GM21367 (cell line): Measurements from ENCODE around the gene PPP1R13B.

Experiments
- ATAC-seq: cut with Tn5 transposase; IDR thresholded peaks from one replicate; pipeline ENCODE4 v1.9.1; 2021; ENCODE audit not compliant: unreplicated experiment

The PPP1R13B gene

DNA sequence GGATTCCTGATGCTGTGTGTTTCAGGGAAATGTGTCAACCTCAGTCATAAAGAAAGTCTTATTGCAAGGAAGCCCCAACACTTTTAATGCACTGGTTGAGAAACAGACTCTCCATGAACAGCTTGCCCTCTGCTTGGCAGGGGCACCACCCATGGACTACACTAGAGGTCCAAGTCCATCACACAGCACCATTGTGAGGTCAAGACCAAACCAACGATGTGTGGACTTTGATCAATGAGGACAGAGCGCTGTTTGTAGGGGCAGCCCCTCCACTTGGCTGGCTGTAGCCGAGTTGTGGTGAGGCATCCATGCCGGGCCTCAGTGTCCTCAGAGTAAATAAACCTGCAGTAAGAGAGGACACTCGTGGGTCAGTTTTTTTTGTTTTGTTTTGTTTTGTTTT lies 102.0 kb downstream of the PPP1R13B start:
- no peak for ATAC-seq

GRCh38 chr14:103744621-103745395 lies 102.6 kb downstream of the PPP1R13B start:
- ATAC-seq = no peak

DNA sequence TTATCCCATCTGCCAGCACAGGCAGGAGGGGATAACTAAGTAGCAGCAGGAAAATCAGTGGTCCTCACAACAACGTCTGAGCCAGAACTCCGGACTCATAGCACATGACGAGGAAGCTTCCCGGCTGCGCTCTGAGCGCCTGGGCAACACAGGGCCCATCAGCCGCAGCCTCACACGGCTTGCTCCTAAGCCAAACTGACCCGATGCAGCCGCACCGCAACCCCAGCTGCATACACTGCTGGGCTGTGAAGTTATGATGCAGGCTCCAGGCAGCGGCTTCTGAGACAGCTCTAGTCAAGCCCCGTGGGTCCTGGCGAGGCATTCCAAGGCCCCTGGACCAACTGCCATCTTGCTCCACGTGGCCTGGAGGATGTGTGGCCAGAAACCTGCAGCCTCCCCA lies 103.7 kb downstream of the PPP1R13B start:
- no peak for ATAC-seq

- ATAC-seq = no peak
Observed at GRCh38 chr14:103742499-103743255, 104.7 kb downstream of the PPP1R13B start.

GRCh38 chr14:103741876-103742275 lies 105.5 kb downstream of the PPP1R13B start:
- no peak for ATAC-seq

GRCh38 chr14:103740991-103741689 lies 106.2 kb downstream of the PPP1R13B start:
- no peak for ATAC-seq

DNA sequence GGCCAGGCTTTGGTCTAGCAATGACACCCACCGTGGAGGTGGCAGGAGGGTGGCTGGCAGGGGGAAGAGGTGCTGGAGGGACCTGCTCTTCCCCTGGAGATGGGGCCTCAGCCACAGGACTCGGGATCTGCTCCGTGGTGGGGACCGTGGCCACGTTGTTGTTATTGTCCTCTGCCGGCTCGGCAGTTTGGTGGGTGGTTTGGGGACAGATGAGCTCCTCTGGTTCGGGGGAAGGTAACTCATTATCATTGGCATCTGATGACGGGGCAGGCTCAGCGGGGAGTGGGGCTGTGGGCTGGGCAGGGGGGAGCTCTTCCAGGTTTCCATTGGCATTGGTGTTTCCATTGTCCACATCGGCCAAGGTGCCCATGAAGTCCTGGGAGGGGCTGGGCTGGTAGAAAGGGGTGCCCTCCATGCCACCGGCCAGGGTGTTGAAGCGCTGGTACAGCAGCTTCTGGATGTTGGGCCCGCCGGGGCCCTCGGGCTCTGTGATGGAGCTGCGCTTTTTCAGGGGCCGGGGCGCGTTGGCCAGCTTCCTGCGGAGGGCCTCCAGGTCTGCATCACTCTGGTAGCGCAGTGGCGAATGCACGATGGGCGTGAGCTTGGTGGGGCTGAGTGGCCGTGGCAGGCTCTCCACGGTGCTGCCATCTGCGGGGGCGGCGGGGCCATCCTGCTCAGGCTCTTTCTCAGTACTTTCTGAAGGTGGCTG lies 107.4 kb downstream of the PPP1R13B start:
- no peak for ATAC-seq

- no peak for ATAC-seq
Observed at GRCh38 chr14:103739466-103739792, 107.9 kb downstream of the PPP1R13B start.

GRCh38 chr14:103738701-103739451 lies 108.5 kb downstream of the PPP1R13B start:
- no peak for ATAC-seq

- no peak for ATAC-seq
Observed at GRCh38 chr14:103738166-103738565, 109.2 kb downstream of the PPP1R13B start.

DNA sequence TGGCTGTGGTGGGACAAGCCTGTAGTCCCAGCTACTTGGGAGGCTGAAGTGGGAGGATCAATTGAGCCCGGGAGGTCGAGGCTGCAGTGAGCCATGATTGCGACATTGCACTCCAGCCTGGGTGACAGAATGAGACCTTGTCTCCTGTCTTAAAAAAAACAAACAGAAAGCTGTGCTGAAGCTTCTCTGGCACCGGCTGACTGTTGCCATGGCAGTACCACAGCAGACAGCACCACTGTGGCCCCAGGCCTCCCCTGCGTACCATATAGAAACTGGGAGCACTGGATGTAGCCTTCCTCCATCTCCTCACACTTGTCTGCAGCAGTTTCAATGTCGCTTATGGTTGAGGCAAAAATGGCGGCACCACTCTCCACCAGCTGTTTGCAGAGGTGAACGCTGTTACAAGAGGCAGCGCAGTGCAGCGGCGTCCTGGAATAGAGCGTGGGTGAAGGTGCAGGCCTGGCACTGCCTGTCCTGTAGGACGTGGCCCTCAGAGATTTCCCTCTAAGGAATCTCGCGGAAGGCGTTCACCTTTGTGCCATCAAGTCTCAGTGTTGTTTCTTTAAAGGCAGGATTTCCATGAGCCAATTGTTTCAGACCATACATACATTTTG lies 109.8 kb downstream of the PPP1R13B start:
- no peak for ATAC-seq

DNA sequence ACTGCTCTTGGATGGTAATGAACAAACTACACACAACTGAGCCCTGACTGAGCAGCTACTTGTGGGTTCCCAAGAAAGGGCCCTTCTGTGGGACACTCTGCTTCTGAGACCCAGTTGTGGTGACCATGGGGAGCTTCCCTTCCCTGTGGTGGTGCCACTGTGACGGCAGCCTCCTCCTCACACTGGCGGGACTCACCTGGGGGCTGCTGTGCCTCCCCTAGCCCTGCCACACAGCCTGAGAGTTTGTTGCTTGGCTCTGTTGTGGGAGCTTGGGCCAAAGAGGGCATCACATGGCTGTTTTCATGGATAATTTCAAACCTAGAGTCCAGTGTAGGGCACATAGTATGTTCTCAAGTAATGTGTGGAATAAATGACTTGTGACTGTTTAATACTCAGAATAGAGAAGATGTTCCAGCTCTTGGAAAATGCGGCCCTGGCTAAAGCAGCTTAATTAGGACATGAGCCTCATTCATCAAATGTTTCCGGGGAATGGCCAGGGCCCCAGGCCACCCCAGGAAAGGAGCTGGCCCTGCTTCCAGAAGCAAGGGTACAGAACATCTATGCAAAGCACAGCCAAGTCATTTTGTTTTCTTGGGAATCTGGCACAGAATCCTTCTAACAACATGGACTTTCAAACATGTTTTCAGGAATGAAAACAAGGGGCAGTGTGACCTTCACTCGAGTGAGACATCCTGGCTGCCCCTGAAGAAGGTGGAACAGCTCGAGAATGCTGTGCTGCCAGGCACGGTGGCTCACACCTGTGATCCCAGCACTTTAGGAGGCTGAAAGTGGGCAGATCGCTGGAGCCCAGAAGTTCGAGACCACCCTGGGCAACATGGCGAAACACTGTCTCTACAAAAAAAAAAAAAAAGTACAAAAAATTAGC lies 110.6 kb downstream of the PPP1R13B start:
- no peak for ATAC-seq

- ATAC-seq = no peak
Observed at GRCh38 chr14:103735815-103736545, 111.4 kb downstream of the PPP1R13B start.

DNA sequence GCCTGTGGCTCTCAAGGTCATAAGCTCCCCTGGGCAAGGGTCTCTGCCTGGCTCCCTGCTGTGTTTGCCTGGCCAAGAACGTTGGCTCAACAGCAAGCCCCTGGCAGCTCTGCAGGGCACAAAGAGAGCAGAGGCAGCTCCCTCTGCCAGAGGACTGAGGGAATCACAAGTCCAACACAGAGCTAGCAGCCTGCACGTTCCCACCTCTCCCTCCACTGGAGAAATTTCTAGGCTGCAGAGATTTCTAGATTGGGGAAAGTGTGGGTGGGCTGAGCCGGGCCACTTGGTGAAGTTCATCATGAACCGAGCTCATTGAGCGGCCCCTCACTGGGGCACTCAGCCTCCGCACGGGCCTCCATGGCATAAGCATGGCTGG lies 111.9 kb downstream of the PPP1R13B start:
- no peak for ATAC-seq

- ATAC-seq = no peak
Observed at GRCh38 chr14:103735022-103735421, 112.4 kb downstream of the PPP1R13B start.

DNA sequence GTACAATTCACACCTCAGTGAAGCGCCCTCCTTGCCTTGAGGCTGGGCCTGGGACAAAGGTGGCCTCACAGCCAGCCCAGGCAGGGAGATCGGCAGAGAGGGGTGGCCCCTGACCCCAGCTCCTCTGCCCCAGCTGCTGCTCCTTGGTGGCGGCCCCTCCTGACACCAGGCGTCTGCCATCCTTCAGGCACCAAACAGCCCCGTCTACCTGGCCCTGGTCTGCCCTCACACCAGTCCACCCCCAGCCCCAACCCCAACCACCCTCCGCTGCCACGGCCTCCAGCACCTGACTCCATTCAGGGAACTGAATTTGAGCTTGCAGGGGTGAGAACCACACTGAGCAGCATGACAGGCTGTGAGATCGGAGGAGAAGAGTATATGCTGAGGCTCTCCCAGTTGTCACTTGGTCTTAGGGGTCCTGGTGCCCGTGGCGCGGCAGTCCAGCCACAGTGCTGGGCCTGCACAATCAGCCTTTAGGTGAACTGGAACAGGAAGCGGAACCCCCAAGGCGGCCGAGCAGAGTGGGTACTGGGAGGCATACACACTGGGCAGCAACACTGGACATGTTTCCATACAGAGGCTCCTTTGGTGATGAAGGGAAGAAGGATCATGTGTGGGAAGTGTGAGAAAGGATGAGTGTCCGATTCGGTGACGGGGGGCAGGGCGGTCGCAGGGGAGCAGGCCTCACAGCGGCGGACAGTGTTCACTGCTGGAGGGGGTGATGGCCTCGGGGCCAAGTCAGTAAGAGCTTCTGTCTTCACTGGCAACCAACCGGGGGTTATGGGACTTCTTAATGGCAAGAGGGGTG lies 113.1 kb downstream of the PPP1R13B start:
- no peak for ATAC-seq

GRCh38 chr14:103733651-103734050 lies 113.7 kb downstream of the PPP1R13B start:
- no peak for ATAC-seq
